Activated naive CD8-positive, alpha-beta T cell treated with anti-CD3 and anti-CD28 coated beads, Interleukin-2, amount 50 U/mL, for 16 hours (primary cell): ENCODE results near the gene SWT1.
"Not testable (repeated sequence)": the region's sequence is repeated elsewhere in the genome, so short reads cannot be mapped to it uniquely, and the experiment has no call there.

Source experiments
- DNase-seq: peaks from one replicate; pipeline ENCODE4 v3.0.0-alpha.2; 2020; ENCODE audit warnings: low read depth, low spot score

The SWT1 gene

DNA sequence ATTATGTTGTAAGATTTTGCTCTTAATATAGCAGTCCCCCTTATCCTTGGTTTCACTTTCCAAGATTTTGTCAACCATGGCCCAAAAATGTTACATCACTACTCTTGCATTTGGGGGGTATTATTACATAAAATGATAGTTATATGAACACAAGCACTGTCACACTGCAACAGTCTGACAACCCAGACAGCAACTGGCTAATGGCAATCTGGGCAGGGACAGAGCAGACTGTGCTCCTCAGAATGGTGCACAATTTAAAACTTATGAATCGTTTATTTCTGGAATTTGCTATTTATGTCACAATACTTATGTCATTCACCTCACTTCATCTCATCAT, 162.1 kb downstream of the SWT1 start:
- no peak for DNase-seq

DNA sequence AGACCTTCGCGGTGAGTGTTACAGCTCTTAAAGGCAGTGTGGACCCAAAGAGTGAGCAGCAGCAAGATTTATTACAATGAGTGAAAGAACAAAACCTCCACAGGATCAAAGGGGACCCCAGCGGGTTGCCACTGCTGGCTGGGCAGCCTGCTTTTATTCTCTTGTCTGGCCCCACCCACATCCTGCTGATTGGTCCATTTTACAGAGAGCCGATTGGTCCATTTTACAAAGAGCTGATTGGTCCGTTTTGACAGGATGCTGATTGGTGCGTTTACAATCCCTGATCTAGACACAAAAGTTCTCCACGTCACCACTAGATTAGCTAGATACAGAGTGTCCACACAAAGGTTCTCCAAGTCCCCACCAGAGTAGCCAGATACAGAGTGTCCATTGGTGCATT, 164.1 kb downstream of the SWT1 start:
- not testable (repeated sequence) for DNase-seq

DNA sequence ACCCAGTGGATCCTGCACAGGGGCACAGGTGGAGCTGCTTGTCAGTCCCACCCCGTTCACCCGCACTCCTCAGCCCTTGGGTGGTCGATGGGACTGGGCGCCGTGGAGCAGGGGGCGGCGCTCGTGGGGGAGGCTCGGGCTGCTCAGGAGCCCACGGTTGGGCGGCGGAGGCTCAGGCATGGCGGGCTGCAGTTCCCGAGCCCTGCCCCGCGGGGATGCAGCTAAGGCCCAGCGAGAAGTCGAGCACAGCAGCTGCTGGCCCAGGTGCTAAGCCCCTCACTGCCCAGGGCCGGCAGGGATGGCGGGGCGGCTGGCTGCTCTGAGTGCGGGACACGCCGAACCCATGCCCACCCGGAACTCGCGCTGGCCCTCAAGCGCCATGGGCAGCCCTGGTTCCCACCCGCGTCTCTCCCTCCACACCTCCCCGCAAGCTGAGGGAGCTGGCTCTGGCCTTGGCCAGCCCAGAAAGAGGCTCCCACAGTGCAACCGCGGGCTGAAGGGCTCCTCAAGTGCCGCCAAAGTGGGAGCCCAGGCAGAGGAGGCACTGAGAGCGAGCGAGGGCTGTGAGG, 164.8 kb downstream of the SWT1 start:
- not testable (repeated sequence) for DNase-seq

DNA sequence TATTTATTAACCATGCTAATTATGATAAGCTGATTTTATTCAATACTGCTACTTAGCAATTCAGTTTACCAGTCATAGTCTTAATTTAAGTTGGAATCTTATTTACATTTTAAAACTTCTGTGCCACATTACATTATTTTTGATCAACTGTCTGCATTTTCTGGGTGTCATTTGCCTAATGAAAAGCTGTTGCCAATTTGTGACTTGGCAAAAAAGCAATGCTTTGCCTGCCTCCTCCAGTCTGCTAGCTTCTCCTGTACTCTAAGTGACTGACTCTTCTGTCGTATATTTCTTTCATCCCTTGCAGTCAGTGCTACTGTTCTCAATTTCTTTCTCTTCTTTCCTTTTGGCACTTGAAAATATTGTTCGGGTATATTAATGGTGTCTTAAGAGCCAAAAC, 165.7 kb downstream of the SWT1 start:
- no peak for DNase-seq

DNA sequence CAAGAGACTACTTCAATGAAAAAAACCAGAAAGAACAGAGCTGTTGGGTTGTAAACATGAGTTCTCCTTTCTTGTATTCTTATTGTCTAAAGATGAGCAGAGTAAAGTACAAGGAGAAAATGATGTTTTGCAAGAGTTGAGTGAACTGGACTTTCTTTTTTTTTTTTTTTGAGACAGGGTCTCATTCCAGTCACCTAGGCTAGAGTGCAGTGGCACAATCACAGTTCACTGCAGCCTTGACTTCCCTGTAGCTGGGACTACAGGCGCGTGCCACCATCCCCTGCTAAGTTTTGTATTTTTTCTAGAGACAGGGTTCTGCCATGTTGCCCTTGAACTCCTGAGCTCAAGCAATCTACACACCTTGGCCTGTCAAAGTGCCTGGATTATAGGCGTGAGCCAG, 167.2 kb downstream of the SWT1 start:
- no peak for DNase-seq

DNA sequence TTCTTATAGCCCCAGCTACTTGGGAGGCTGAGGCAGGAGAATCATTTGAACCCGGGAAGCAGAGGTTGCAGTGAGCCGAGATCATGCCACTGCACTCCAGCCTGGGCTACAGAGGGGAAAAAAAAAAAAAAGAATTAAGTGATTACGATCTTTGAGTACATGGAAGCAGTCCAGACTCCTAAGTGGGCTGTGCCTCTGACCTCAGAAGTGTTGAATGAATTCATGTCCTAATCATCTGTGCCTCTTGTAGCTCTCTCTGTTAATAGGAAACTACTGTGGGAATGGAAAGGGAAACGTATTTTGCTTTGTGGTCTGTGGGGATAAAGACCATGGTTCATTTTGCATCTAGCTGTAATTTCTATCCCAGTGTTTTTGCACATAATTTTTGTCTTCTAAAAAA, 168.4 kb downstream of the SWT1 start:
- DNase-seq: no peak

DNA sequence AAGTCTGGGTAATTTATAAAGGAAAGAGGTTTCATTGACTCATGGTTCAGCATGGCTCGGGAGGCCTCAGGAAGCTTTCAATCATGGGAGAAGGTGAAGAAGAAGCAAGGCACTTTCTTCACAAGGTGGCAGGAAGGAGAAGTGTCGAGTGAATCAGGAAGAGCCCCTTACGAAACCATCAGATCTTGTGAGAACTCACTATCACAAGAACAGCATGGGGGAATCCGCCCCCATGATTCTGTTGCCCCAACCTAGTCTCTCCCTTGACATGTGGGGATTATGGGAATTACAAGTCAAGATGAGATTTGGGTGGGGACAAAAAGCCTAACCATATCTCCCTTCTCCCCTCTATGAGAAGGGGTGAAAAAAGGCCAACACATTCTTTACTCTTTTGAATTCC, 171.3 kb downstream of the SWT1 start:
- no peak for DNase-seq

DNA sequence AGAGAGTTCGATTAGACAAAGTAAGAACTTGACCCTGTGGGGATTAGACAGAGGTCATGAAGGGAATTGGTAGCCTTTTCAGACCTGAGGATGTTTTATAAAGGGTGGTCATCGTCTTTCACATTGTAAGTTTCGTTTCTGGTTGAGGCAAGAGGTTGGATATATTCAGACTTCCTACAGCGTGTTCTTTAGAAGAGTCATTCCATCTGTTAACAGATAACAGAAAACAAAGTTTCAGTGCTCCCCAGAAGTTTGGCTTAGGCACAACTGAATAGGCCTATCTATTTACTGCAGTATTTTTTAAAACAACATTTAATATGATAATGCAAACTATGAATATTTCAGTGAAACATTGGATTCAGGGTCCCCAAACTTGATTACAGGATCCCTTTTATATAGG, 177.2 kb downstream of the SWT1 start:
- no peak for DNase-seq

DNA sequence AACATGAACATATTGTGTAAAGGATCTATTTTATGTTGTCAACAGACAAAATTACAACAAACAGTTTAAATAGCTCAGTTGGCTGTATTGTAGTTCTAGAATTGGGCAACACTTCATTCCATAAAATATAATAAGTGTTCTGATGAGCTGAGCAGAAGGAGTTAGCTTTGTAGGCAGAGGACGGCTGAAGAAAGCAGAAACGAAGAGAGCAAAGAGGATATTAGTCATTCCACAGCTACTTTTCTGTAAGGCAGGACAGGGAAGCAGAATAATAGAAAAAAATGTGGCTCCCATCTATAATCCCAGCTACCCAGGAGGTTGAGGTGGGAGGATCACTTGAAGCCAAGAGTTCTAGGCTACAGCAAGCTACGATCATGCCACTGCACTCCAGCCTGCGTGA, 180.3 kb downstream of the SWT1 start:
- DNase-seq: no peak

DNA sequence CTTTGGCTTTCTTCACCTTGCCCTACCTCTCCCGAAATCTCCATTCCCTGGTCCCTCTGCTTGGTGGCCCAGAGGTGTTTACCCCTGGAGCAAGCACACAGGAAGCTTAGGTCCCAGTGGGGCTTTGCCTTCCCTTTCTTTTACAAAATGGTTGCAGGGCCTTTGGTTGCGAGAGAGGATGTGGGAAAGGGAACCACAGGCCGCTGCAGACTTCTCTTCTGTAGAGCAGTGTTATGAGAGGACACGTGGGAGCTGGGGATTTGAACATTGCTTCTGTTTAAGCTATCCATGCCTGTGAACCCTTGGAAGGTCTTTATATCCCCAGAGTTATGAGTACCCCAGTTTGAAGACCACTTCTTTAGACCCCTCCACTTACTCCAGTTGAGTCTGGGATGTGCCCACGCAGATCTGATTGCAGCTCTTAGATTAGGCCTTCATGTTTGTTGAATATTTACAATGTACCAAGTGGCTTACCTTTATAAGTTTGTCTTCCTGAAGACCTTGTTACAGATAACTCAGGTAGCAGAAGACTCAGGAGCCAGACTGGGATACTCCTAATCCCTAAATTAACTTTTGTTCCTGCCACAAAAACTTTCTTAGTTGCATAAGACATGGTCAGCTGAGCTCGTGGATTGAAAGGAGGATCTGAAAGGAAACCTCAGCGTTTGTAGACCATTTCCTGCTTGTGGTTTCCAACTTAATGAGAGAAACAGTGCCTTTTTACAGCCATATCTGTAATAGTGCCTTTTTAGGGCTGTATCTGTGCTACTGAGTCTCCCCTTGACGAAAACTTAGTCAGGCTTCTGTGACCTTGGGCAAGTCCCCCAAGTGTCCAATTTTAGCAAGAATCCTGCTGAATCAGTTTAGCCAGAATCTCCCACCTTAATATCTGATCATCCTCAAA, 182.0 kb downstream of the SWT1 start:
- no peak for DNase-seq

DNA sequence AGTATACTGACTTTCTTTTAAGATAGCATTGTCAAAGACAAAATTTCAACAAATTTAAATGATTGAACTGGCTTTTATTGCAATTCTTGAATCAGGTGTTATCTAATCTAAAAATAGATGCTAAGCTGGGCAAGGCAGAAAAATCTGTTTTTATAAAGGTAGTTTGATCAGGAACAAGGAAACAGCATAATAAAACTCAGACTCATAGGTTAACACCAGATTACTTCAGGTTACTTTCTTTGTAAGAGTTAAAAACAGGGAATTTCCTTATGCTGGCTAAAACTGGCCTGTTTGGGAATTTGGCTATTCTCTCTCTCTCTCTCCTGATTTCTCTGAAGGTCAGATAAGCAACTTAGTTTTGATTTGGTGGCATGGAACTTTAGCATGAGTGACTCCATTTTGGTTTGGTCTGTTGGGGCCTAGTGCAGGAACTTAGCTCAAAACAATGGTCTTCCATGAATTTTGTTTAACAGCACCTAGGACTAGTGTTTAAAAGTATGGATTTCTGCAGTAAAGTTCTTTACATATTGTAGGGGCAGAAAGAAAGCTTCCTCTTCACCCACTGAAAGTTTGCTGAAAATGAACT, 184.3 kb downstream of the SWT1 start:
- no peak for DNase-seq
